ACC112 (cell line): Measurements from ENCODE around the gene SIX4.

Experiments
- H2AFZ ChIP-seq: fragments of 200-600 bp; sonication (generic); one replicate; pipeline ENCODE4 v1.6.0; 2017; ENCODE audit warnings: antibody characterized with exemption, low read length; ENCODE audit not compliant: unreplicated experiment
- H3K27ac ChIP-seq: fragments of 200-600 bp; sonication (generic); 2 replicates; pipeline ENCODE4 v1.5.1; 2014; ENCODE audit warnings: low read depth, mild to moderate bottlenecking, antibody characterized with exemption, low read length, moderate library complexity
- H3K27me3 ChIP-seq: fragments of 200-600 bp; sonication (generic); 2 replicates; pipeline ENCODE4 v1.6.1; 2014; ENCODE audit warnings: mild to moderate bottlenecking, antibody characterized with exemption, low read length, moderate library complexity, mixed read lengths; ENCODE audit not compliant: insufficient read depth
- H3K36me3 ChIP-seq: fragments of 200-600 bp; sonication (generic); 2 replicates; pipeline ENCODE4 v1.6.1; 2016; ENCODE audit warnings: mild to moderate bottlenecking, antibody characterized with exemption, low read length, moderate library complexity, mixed read lengths; ENCODE audit not compliant: insufficient read depth
- H3K4me1 ChIP-seq: fragments of 200-600 bp; sonication (generic); one replicate; pipeline ENCODE4 v1.6.1; 2016; ENCODE audit warnings: low read length, mixed read lengths; ENCODE audit not compliant: insufficient read depth, unreplicated experiment, control insufficient read depth
- H3K4me3 ChIP-seq: fragments of 200-600 bp; sonication (generic); 2 replicates; pipeline ENCODE4 v1.5.1; 2014; ENCODE audit warnings: mild to moderate bottlenecking, low read depth, low read length
- H3K79me2 ChIP-seq: fragments of 200-600 bp; sonication (generic); one replicate; pipeline ENCODE4 v1.6.0; 2016; ENCODE audit warnings: low read length; ENCODE audit not compliant: control insufficient read depth, unreplicated experiment, insufficient read depth

SIX4 gene

DNA sequence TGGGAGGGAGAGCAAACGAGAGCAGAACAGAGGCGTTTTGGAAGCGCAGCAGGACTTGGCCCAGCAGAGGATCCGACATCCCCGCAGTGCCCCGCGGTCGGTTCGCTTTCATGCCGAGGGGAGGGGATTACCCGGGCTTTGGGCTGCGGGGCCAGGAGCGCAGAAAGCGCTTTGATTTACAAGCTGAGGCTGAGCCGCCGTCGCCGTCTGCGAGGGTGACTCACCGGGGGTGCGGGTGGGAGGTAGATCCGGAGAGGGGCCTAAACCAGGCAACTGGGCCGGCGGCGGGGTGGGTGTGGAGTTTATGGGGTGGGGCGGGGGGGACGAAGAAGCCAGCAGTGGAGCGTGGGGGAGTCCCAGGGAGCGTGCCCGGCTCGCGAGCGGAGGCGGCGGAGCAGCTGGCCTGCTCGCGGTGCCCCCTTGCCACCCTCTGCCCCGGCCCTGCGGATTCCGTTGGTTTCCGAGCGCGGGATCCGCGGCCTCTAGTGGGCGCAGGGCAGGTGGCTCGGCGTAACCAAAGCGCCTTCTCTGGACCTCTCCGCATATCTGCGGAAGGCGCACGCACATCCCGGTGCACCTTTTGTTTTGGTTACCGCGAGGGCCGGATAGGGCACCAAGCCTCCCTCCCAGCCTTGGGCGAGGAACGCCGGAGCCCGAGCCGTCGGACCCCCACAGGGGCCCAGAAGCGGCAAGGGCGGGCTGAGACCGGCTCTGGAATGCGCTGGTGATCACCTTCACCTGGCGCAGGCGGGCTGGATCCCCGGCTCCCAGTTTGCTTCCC lies 2.6 kb downstream of the SIX4 start:
- no peaks in the 10 kb centered on the region for H3K27me3 ChIP-seq
- H2AFZ ChIP-seq = no peak overlapping the region
- peaks cover 9% of the 10 kb centered on the region for H3K36me3 ChIP-seq
- peak overlapping the region; percentile 81 for H3K4me3 ChIP-seq
- peaks cover 28% of the 10 kb centered on the region for H3K79me2 ChIP-seq
- no peak overlapping the region for H3K27ac ChIP-seq
- peaks cover 9% of the 10 kb centered on the region for H3K4me1 ChIP-seq

DNA sequence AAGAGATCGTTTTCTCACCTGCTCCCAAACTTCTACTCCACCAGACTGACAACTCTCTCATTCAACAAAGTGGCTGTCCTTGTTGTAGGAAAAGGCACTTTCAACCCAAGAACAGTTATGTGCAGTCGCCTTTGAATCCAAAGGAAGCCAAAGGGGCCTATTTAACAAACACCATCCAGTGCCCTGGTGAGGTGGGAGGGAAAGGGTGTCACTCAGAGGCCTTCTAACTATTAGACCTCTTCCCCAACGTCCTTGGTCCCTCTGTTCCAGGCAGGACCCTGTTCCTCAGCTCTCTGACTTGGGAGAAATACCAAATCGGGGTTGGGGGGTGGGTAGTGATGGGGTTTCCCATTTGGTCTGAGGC lies 3.2 kb downstream of the SIX4 start:
- Histone ChIP-seq H2AFZ (no peak overlapping the region), H3K36me3 (peaks cover 9% of the 10 kb centered on the region), H3K27ac (no peak overlapping the region), H3K27me3 (no peaks in the 10 kb centered on the region), H3K79me2 (peaks cover 28% of the 10 kb centered on the region), H3K4me3 (peak overlapping the region; percentile 81), H3K4me1 (peaks cover 9% of the 10 kb centered on the region)

DNA sequence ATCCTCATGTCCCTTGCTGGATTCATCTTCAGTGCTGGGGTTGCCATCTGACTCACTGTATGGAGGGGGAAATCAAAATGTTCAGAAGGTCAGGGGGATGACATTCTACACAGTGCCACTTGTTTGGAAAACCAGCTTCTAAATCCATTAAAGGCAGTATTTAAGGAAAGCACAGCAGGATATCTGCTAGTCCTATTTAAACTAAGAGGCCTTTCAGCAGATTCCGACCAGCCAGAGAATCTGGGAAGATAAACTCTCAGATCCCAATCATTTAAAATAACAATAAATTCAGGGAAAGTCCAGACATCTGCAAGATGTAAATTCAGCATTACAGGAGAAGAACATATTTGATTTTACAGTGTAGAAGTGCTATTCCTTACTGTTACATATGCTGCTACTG lies 3.8 kb downstream of the SIX4 start:
- H3K4me3 ChIP-seq = peak overlapping the region; percentile 81; the same call in 1 of the 2 replicates
- peaks cover 28% of the 10 kb centered on the region for H3K79me2 ChIP-seq

DNA sequence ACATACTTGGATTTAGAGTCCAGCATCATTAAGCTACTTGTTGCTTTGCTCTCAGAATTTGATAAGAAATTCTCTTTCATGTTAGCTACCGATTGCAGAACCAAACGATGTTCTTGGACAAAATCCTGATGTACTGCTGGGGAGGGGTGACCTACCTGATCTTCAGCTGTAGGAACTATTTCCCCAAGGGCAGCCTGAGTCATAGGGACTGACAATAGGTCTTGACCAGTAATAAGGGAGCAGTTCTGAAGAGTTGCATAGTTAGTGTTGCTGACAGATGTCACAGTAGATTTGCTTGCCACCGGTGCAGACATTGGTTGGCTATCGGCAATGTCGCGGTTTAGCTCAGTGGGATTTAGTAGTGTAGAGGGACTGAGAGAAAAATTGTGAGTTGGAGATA lies 10.6 kb downstream of the SIX4 start:
- peaks cover 9% of the 10 kb centered on the region for H3K36me3 ChIP-seq
- H3K4me3 ChIP-seq = no peak overlapping the region

More for the DNA sequence above, 3.8 kb downstream of the SIX4 start:
- peaks cover 9% of the 10 kb centered on the region for H3K4me1 ChIP-seq
- H2AFZ ChIP-seq = no peak overlapping the region
- H3K36me3 ChIP-seq = peaks cover 11% of the 10 kb centered on the region
- no peak overlapping the region for H3K27ac ChIP-seq
- H3K27me3 ChIP-seq = no peaks in the 10 kb centered on the region

DNA sequence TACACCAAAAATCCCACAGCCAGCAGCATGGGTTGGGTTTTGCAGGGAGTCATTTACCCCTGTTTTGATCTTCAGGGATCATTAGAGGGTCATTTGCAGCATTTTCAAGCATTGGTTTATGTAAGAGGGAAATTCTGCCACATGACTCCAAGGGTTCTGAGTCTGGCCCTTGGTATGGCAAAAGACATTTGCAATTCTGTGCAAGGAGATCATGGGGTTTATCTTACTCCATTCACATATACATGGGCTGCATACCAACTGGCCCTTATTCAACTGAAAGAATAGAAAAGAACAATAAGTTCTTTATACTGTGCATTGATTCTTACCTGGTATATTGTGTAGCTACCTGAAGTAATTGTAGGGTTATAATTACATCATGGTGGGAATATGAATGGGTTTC lies 13.7 kb downstream of the SIX4 start:
- H3K27me3 ChIP-seq = no peaks in the 10 kb centered on the region
- no peak overlapping the region for H3K27ac ChIP-seq
- no peaks in the 10 kb centered on the region for H3K79me2 ChIP-seq
- no peaks in the 10 kb centered on the region for H3K4me1 ChIP-seq
- H3K4me3 ChIP-seq = no peak overlapping the region
- H2AFZ ChIP-seq = no peak overlapping the region
- peaks cover 8% of the 10 kb centered on the region for H3K36me3 ChIP-seq

More for the DNA sequence above, 10.6 kb downstream of the SIX4 start:
- H2AFZ ChIP-seq = no peak overlapping the region
- H3K79me2 ChIP-seq = no peaks in the 10 kb centered on the region
- H3K27me3 ChIP-seq = no peaks in the 10 kb centered on the region
- H3K27ac ChIP-seq = no peak overlapping the region
- H3K4me1 ChIP-seq = no peaks in the 10 kb centered on the region

DNA sequence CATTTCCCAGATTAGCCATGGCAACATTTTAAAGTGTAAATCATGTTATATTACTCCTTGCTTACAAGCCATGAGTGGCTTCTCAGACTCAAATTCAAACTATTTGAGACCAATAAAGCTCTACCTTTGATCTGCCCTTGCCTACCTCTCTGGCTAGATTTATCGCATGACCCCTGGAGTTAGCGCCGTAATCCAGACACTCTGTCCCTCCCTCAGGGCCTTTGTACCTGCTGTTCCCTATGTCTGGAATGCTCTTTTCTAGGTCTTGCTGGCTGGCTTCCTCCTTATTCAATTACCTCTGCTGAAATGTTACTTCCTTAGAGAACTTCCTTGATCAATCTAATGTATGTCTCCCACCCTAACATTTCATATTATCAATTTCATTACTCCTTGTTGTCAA lies 16.3 kb downstream of the SIX4 start:
- Histone ChIP-seq H3K79me2 (no peaks in the 10 kb centered on the region), H3K27ac (no peak overlapping the region), H2AFZ (no peak overlapping the region), H3K4me1 (no peaks in the 10 kb centered on the region), H3K4me3 (no peak overlapping the region), H3K27me3 (no peaks in the 10 kb centered on the region), H3K36me3 (peaks cover 3% of the 10 kb centered on the region; the same call in 1 of the 2 replicates)

DNA sequence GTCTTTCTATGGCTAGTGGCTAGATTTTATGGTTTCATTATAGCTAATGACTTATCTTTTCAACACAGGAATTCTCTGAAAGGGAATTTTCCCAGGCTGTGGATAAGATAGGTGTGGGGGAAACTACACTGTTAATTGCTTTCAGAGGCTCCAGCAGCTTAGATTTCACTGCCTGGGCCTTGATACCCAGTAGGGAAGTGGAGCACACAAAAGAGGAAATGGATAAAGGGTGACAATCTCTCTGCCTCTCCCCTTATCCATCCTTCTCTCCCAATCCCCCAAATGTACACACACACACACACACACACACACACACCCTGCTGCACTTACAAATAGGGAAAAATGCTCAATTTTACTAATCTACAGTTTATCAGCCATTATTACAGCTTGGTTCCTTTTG lies 19.1 kb downstream of the SIX4 start:
- Histone ChIP-seq H3K4me3 (no peak overlapping the region), H3K79me2 (no peaks in the 10 kb centered on the region), H3K27ac (no peak overlapping the region), H3K36me3 (no peaks in the 10 kb centered on the region), H3K27me3 (no peaks in the 10 kb centered on the region), H3K4me1 (no peaks in the 10 kb centered on the region), H2AFZ (no peak overlapping the region)

DNA sequence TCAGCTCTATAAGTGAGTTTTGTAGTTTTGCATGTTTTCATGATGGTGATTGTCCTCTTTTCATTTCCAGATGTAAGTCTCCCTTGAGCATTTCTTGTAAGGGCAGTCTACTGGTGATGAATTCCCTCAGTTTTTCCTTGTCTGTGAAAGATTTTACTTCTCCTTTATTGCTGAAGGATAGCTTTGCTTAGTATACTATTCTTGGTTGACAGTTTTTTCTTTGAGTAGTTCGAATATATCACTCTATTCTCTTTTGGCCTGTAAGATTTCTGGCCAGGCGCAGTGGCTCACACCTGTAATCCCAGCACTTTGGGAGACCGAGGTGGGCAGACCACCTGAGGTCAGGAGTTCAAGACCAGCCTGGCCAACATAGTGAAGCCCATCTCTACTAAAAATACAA lies 23.6 kb downstream of the SIX4 start:
- H3K4me3 ChIP-seq = no peak overlapping the region
- H2AFZ ChIP-seq = no peak overlapping the region
- no peaks in the 10 kb centered on the region for H3K27me3 ChIP-seq
- H3K79me2 ChIP-seq = no peaks in the 10 kb centered on the region
- no peaks in the 10 kb centered on the region for H3K36me3 ChIP-seq
- no peak overlapping the region for H3K27ac ChIP-seq
- no peaks in the 10 kb centered on the region for H3K4me1 ChIP-seq

DNA sequence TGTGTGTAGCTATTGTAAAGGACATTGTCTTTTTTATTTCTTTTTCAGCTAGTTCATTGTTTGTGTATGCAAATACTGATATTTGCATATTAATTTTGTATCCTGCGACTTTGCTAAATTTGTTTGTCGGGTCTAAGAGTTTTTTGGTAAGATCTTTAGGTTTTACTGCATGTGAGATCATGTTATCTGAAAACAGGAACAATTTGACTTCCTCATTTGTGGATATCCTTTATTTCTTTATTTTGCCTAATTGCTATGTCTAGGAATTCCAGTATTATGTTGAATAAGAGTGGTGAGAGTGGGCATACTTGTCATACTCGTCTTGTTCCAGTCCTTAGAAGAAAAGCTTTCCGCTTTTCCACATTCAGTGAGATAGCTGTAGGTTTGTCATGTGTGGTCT lies 28.8 kb downstream of the SIX4 start:
- no peaks in the 10 kb centered on the region for H3K79me2 ChIP-seq
- H3K36me3 ChIP-seq = no peaks in the 10 kb centered on the region
- H2AFZ ChIP-seq = no peak overlapping the region
- H3K4me1 ChIP-seq = no peaks in the 10 kb centered on the region
- H3K4me3 ChIP-seq = no peak overlapping the region
- no peaks in the 10 kb centered on the region for H3K27me3 ChIP-seq
- no peak overlapping the region for H3K27ac ChIP-seq

DNA sequence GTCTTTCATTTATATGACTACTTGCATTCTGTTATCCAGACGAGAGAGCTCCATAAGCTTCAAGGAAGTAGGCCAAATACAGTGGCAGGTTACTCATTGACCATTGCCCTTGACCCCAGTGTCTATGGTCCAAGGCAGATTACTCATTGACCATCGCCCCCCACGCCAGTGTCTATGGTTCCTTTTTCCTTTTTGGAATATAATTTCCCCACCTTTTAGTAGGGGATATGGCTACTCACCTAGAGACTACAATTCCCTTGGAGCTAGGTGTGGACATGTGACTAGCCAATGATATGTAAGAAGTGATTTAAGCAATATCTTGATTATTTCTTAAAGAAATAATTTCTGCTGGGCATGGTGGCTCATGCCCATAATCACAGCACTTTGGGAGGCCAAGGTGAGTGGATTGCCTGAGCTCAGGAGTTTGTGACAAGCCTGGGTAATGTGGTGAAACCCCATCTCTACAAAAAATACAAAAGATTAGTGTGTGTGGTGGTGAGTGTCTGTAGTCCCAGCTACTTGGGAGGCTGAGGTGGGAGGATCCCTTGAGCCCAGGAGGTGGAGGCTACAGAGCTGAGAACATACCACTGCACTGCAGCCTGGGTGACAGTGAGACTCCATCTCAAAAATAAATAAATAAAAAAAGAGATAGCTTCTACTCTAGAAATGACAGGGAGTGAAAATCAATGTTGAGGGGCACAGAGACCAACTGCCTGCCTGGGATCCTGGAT lies 32.6 kb downstream of the SIX4 start:
- Histone ChIP-seq H3K4me1 (no peaks in the 10 kb centered on the region), H3K79me2 (no peaks in the 10 kb centered on the region), H3K27ac (no peak overlapping the region), H3K4me3 (no peak overlapping the region), H3K27me3 (no peaks in the 10 kb centered on the region), H3K36me3 (no peaks in the 10 kb centered on the region), H2AFZ (no peak overlapping the region)

DNA sequence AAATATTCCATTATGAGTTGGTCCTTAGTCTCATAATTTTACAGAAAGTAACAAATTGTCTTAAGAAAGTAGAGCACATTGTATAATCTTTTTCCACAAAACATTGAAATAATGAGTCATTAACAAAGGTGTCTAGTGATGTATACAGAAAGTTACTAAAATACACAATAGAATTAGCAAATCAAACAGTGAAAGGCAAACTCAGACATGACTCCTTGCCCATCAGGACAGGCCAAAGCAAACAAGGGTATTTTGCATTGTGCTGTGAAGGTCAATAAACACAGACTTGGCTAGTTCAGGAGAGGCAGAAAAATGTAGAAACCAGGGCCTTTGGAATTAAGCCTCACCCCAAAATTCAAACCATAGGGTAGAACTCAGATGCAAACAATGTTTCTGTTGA lies 37.3 kb downstream of the SIX4 start:
- Histone ChIP-seq H3K36me3 (no peaks in the 10 kb centered on the region), H3K4me3 (no peak overlapping the region), H2AFZ (no peak overlapping the region), H3K27ac (no peak overlapping the region), H3K27me3 (no peaks in the 10 kb centered on the region), H3K79me2 (no peaks in the 10 kb centered on the region), H3K4me1 (no peaks in the 10 kb centered on the region)
